ENCODE results near the gene HSD17B12.

GRCh38 chr11:43866520-43866919 is 186.0 kb downstream of the HSD17B12 start:
- TF ChIP-seq POLR2AphosphoS5 (IDR thresholded peaks at IDR 0.05; ENCODE audit: low read depth, low read length) (no peak), POLR2A (IDR thresholded peaks at IDR 0.05; ENCODE audit: low read depth, low read length) (no peak), TAF1 (IDR thresholded peaks at IDR 0.05; ENCODE audit: borderline replicate concordance, low read depth, low read length) (no peak)
